Choroid plexus epithelial cell (primary cell): ENCODE measurements around the gene ODF2.
"Not testable (repeated sequence)": the region's sequence is repeated elsewhere in the genome, so short reads cannot be mapped to it uniquely, and the experiment has no call there.

Experiments used
- DNase-seq: peaks from one replicate; pipeline ENCODE4 v3.0.0-alpha.2; 2010; ENCODE audit warnings: low read depth
- H3K4me3 ChIP-seq: 2 replicates; pipeline ENCODE4 v1.5.1; 2011; ENCODE audit warnings: low read depth, mild to moderate bottlenecking, control low read depth, low read length, moderate library complexity
- CTCF ChIP-seq: conservative IDR thresholded peaks from 2 replicates; pipeline ENCODE4 v1.5.1; 2011; ENCODE audit warnings: low read depth, mild to moderate bottlenecking, control low read depth, inconsistent platforms, low read length, moderate library complexity

ODF2 gene

DNA sequence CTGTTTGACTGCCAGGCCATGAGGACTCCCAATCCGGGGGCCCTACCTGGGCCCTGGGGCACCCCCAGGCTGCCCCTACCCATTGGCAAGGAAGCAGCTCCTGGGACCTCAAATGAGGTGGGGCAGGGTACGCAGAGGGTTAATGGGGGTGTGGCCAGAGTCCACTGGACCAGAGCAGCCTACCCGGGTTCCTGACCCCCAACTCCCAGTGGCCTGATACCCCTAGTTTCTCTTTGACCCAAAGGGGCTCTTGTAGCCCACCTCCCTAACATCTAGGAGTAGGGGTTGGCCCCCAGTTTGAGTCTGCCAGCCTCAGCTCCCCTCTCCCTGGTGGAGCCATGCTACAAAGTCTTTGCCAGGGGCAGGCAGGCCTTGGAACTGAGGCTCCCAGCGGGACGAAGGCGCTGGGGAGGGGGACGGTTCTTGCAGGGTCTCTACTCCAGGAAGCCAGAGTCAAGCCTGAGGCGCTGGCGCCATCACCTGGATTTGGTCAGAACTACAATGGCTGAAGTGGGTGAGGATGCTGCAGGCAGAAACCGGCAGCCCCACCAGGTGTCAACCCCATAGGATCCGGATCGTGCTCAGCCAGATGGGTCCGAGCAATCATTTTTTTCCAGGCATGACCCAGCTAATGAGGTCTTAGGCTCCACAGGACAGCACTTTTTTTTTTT is 43.6 kb upstream of the ODF2 start:
- TF ChIP-seq CTCF = peak; percentile 78
- H3K4me3 ChIP-seq = no peak overlapping the region
- peak; percentile 45 for DNase-seq

GRCh38 chr9:128413728-128414127 is 42.1 kb upstream of the ODF2 start:
- not testable (repeated sequence) for H3K4me3 ChIP-seq, DNase-seq

GRCh38 chr9:128414461-128414860 is 41.3 kb upstream of the ODF2 start:
- peak; percentile 36 for TF ChIP-seq CTCF
- no peak for DNase-seq
- no peak overlapping the region for H3K4me3 ChIP-seq

- no peak for DNase-seq
- no peak for TF ChIP-seq CTCF
- no peak overlapping the region for H3K4me3 ChIP-seq
These were observed 40.5 kb upstream of the ODF2 start for GRCh38 chr9:128415281-128415680.

- TF ChIP-seq CTCF = no peak
- DNase-seq = no peak
- no peak overlapping the region for H3K4me3 ChIP-seq
These were observed 39.8 kb upstream of the ODF2 start for GRCh38 chr9:128416014-128416413.

GRCh38 chr9:128416432-128417019 is 39.3 kb upstream of the ODF2 start:
- DNase-seq = no peak
- TF ChIP-seq CTCF = no peak
- no peak overlapping the region for H3K4me3 ChIP-seq

DNA sequence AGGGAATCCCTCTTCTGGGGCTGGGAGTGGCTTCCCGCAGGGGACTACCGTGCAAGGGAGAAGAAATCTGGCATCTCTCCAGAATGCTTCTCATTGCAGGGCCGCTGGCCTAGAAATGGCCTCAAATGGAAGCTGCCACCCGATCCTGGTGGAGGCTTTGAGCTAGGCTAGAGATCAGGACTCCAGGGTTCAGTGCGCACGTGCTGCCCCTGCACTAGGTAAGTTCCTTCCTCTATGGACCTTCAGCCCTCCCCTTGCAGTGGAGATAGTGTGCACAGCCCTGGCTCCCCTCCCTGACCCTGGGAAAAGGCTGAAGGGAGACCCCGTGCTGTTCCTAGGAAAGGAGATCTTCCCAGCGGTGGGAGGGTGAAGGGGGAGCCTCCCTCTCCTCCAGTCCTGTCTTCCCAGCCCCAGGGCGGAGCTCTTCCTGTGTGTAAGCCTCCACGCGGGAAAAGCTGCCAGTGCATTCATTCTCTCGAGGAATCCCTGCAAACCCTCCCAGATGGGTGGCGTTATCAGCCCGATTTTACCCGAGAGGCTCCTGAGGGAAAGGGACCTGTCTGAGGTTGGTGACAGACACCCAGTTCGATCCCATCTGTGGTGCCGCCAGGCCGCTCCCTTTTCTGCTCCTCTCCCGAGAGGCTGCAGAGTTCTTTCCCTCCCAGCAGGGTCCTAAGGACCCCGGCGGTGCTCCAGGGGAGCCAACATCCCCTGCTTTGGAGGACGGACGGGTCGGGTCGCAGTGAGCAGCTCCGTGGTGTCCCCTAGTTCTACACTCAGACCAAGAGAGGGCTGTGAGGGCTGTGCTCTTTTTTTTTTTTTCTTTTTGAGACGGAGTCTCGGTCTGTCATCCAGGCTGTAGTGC is 36.5 kb upstream of the ODF2 start:
- peak overlapping the region; percentile 17 for H3K4me3 ChIP-seq
- TF ChIP-seq CTCF = no peak

More for the DNA sequence above, 36.5 kb upstream of the ODF2 start:
- peak; percentile 68 for DNase-seq
